H7 (cell line): ENCODE data around the gene RREB1. TPM values are rescaled to one million over a fixed set of nuclear protein-coding genes. Genes with fewer than 3 reads are reported as not detected.
"Not testable (repeated sequence)": the region's sequence is repeated elsewhere in the genome, so short reads cannot be mapped to it uniquely, and the experiment has no call there.

Source experiments
- DNase-seq: peaks from one replicate; pipeline ENCODE4 v3.0.0; 2012
- H3K27me3 ChIP-seq: 2 replicates; pipeline ENCODE4 v1.6.0; 2011; ENCODE audit warnings: mild to moderate bottlenecking, low read length; ENCODE audit not compliant: control insufficient read depth, insufficient read depth
- H3K36me3 ChIP-seq: replicated peaks from 2 replicates; pipeline ENCODE4 v1.5.1; 2011; ENCODE audit warnings: low read length; ENCODE audit not compliant: control insufficient read depth, insufficient read depth
- H3K4me3 ChIP-seq: 2 replicates; pipeline ENCODE4 v1.5.1; 2011; ENCODE audit warnings: low read depth, mild to moderate bottlenecking, control low read depth, low read length, moderate library complexity; ENCODE audit not compliant: insufficient read depth
- total RNA-seq: library from RNA; depleted of rRNA; stranded (reverse); fragments of >200 nt; shearing (Covaris generic); gene quantifications from 2 replicates; pipeline ENCODE4 v1.2.3, GENCODE V29; 2014

Gene RREB1
- total RNA-seq, 1 experiment from 2014 or later = 24.2 TPM

DNA sequence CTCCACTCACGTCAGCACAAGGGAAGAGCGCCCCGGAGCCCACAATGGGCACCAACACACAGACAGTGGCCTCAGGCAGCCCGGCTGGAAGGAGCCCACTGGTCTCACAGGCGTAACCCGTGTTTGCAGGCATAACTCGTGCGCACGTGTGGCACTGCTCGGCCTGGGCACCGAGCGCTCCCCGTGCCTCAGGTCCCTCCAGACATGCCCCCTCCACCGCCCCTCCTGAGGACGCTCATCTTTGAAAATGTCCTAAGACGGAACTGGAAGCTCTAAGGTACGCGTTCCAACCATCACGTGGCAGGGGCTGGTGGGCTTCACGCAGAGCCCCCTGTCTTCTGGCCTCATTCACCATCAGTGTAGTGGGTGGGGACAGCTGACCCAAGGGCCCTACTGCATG is 160.6 kb downstream of the RREB1 start:
- DNase-seq = peak; percentile 22
- H3K27me3 ChIP-seq = no peaks in the 10 kb centered on the region
- H3K36me3 ChIP-seq = no peaks in the 10 kb centered on the region
- no peak overlapping the region for H3K4me3 ChIP-seq

DNA sequence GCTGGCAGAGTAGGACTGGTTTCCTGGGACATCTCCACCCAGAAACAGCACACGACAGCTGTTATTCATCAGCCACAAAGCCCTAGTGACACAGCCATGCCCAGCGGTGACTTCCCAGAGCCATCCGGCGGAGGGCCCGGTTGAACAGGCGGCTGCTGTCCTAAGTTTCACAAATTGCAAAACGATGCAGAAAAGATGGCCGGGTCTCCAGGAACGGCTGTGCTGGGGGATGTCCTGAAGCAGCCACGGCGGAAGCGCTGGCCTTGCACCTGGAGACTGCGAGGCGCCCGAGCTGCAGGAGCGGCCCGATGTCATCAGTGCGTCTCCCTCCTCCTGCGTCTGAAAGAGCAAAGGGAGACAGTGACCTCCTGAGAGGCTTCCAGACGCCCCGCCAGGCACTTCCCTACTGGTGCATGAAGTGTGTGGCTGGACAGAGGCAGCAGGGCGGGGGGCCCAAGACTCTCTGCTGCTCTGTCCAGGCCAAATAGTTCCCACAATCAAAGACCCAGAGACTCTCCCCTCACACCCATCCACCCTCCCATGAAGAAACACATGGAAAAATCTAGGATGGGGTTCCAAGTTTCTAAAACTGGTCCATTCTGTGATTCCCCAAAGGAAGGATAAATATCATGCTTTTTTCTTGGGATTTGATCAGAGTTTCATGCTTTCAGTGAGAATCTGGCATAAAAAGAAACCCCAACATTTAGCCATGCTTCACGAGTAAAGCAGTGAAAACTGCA is 161.2 kb downstream of the RREB1 start:
- H3K4me3 ChIP-seq = no peak overlapping the region
- DNase-seq = peak; percentile 40
- H3K27me3 ChIP-seq = no peaks in the 10 kb centered on the region
- H3K36me3 ChIP-seq = no peaks in the 10 kb centered on the region

DNA sequence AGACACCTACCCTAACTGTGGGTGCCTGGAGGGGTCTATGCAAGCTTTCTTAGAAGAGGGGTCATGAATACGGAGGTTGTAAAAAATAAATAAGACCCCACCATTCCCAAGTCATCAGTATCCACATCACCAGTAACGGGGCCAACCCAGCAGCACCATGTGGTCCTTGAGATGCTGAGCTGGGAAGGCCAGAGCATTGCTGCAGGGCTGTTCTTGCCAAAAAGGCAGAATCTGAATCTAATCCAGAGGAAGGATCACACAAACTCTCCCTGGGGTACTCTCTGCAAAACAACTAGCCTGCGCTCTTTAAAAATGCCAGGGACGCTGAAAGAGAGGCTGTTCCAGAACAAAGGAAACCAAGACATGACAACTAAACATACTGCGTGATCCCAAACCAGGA is 162.1 kb downstream of the RREB1 start:
- Histone ChIP-seq H3K4me3 (no peak overlapping the region), H3K36me3 (no peaks in the 10 kb centered on the region), H3K27me3 (no peaks in the 10 kb centered on the region)
- DNase-seq = peak; percentile 10

DNA sequence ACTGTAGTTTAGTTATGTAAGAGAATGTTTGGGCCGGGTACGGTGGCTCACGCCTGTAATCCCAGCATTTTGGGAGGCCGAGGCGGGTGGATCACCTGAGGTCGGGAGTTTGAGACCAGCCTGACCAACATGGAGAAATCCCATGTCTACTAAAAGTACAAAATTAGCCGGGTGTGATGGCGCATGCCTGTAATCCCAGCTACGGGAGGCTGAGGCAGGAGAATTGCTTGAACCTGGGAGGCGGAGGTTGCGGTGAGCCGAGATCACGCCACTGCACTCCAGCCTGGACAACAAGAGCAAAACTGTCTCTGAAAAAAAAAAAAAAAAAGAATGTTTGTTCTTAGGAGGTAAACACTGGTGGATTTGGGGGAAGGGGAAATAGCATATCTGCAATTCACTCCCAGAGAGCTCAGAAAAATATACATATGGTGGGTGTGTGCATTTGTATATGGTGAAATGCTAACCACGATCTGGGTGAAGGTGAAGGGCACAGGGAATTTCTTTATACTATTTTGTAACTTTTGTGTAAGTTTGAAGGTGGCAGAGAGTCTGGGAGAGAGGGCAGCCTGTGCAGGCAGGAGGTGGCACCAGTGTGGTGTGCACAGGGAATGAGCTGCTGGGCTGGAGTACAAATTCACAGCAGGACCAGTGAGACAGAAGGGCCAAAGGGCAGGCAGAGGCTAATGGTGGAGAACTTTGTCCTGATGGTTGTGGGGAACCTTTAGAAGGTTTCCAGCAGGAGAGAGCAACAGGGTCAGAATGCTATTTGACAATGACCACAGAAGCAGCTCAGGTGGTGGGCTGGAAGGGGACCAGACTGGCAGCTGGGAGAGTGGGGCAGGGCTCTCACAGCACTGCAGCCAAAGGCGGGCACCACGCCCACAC is 162.8 kb downstream of the RREB1 start:
- Histone ChIP-seq H3K36me3 (no peaks in the 10 kb centered on the region), H3K4me3 (no peak overlapping the region), H3K27me3 (no peaks in the 10 kb centered on the region)
- DNase-seq = peak; percentile 10

DNA sequence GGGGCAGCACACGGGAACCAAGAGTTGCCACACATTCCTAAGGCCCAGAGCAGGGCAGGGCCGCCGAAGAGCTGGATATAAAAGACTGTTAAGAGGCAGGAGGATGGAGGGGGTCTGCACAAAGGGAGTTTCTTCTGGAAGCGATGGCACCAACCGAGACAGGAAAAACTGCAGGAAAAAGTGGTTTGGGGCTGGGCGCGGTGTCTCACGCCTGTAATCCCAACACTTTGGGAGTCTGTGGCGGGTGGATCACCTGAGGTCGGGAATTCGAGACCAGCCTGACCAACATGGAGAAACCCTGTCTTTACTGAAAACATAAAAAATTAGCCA is 163.4 kb downstream of the RREB1 start:
- H3K27me3 ChIP-seq = no peaks in the 10 kb centered on the region
- H3K36me3 ChIP-seq = no peaks in the 10 kb centered on the region
- DNase-seq = no peak
- H3K4me3 ChIP-seq = no peak overlapping the region

DNA sequence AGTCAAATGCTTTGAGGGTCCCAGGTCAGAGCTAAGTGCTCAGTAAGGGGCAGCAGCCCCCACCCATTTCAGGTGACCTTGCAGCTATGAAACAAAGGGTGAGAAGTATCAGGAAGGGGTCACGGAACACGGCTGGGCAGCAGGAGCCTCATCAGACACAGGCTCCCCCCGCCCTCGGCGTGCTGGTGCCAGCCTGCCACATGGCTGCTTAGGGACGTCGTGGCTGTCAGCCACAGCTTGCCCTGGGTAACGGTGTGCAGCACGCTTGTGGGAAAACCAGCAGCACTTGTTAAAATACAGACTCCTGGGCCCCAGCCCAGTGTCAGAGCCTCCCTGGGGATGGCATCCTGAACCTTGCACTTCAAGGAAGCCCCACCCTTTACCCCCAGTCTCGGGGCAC is 165.9 kb downstream of the RREB1 start:
- DNase-seq = peak; percentile 10
- no peaks in the 10 kb centered on the region for H3K27me3 ChIP-seq
- H3K36me3 ChIP-seq = no peaks in the 10 kb centered on the region
- H3K4me3 ChIP-seq = no peak overlapping the region

DNA sequence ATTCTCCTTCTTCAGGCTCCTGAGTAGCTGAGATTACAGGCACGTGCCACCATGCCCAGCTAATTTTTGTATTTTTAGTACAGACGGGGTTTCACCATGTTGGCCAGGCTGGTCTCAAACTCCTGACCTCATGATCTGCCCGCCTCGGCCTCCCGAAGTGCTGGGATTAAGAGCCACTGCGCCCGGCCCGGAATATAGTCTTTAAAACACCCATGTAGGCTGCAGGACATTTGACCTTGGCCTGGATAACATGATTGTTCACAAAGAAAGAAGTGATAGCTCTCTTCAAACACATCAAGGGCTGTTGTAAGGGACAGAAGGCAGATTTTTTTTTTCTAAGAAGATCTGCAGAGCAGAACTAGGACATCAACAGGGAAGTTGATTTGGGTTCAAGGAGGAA is 166.8 kb downstream of the RREB1 start:
- not testable (repeated sequence) for H3K36me3 ChIP-seq, DNase-seq, H3K27me3 ChIP-seq, H3K4me3 ChIP-seq

DNA sequence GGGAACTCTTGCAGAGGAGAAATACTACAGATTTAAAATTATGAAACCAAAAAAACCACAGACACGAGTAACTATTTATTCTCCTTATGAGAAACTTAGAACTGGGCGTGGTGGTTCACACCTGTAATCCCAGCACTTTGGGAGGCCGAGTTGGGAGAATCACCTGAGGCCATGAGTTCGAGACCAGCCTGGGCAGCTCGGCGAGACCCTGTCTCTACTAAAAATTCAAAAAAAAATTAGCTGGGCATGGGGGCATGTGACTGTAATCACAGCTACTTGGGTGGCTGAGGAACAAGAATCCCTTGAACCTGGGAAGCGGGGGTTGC is 168.4 kb downstream of the RREB1 start:
- Histone ChIP-seq H3K4me3 (no peak overlapping the region), H3K27me3 (no peaks in the 10 kb centered on the region), H3K36me3 (no peaks in the 10 kb centered on the region)
- no peak for DNase-seq

DNA sequence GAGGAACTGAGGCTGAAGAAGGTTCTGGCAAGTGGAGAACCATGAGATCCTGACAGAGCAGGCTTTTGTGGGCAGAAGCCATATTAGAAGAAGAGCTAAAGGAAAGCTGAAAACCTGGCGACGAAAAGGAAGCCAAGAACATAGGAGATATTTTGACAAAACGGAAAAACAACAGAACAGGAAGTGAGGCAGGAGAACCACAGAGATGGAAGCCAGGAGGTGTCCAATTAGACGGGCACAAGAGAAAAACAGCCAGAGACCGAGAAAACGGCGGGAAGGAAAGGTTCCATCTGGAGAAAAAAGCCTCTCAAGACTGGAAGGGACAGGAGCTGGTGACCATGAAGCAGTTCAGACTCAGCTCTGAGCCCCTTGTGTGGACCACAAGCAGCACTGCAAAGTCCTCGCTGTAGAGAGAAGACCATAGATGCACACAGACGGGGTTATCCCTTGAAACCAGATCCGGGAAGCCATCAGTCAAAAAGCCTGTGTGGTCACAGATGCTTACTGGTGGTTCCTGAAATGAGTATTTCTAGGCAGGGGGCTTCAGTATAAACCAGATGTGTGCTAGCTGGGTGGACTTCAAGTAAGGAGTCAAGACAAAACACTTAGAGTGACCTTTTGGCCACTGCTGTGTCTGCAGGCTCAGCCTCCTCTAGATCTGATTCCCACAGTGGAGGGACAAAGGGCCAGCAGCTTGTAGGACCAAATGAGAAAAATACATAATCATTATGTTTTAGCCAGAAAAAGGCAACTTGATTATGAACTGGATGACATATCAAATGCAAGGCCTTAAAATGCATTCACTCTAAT is 174.5 kb downstream of the RREB1 start:
- no peak for DNase-seq
- no peak overlapping the region for H3K4me3 ChIP-seq
- no peaks in the 10 kb centered on the region for H3K27me3 ChIP-seq
- H3K36me3 ChIP-seq = no peaks in the 10 kb centered on the region; the same call in 1 of the 2 replicates

DNA sequence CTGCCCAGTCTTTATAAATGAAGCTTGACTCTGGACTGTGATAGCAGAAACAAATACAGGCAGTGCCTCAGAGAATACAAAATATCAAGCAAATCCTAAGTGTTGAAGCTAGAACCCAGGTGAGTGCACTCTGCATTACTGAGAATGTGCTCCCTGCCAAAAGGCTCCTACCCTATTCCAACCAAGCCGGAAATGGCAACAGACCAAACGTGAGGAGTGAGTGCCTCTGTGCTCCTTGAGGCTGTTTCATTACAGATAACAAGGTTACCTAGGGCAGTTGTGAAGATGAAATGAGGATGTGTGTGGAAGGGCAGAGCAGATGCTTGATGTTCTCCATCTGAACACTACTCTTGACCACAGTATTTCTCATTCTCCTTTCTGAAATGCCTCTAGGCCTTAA is 175.9 kb downstream of the RREB1 start:
- H3K36me3 ChIP-seq = no peaks in the 10 kb centered on the region; the same call in 1 of the 2 replicates
- no peak overlapping the region for H3K4me3 ChIP-seq
- no peaks in the 10 kb centered on the region for H3K27me3 ChIP-seq
- no peak for DNase-seq

DNA sequence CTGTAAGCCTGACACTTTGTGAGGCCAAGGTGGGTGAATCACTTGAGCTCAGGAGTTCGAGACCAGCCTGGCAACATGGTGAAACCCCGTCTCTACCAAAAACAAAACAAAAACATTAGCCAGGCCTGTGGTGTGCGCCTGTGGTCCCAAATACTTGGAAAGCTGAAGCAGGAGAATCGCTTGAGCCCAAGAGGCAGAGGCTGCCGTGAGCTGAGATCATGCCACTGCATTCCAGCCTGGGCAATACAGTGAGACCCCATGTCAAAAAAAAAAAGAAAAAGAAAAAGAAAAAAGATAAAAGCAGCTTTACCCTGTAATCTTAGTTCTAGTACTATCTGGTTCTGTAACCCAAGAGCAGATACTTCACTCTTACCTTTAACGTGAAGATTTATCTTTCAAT is 177.7 kb downstream of the RREB1 start:
- peaks cover 6% of the 10 kb centered on the region; the same call in 1 of the 2 replicates for H3K36me3 ChIP-seq
- no peak for DNase-seq

DNA sequence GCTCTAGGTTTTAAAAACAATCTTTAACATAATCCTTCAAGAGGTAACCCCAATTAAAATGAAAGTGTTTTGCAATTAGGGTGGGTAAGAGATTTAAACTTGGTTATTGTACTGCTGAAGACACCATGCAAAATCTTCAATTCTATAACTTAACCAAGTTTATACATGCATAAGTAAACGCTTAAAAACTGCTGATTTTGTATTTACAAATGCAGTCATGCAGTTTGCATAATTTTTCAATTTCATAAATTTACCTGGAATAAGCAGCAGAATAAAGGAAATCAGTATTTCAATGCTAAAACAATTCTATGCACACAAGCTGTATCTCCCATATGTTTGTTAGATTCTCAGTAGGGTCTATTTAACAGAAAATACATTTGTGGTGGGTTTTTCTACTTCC is 182.3 kb downstream of the RREB1 start:
- H3K27me3 ChIP-seq = no peaks in the 10 kb centered on the region
- H3K4me3 ChIP-seq = no peak overlapping the region
- H3K36me3 ChIP-seq = peaks cover 11% of the 10 kb centered on the region
- DNase-seq = no peak

More for the DNA sequence above, 177.7 kb downstream of the RREB1 start:
- Histone ChIP-seq H3K27me3 (no peaks in the 10 kb centered on the region), H3K4me3 (no peak overlapping the region)

DNA sequence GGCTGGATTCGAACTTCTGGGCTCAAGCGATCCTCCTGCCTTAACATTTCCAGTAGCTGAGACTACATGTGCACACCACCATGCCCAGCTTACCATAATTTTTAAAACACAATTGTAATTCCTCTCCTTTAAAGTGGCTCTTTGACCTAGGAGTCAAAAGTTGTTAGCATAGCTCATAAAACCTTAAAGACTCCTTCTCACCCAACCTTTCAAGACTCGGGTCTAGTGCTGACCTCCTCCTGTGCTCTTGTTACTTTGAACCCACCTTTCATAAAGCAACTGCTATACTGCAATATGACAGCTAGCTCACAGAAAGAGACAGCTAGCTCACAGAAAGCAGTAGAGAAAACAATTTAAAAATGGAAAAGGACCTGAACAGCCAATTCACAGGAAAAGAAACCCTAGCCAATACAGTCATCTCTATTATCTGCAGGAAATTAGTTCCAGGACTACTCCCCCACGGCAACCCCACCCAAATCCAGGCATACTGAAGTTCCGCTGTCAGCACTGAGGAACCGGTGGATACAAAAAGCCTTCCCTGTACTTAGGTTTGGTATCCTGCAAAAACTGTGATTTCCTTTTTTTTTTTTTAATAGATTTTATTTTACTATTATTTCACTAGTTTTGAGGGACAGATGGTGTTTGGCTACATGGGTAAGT is 185.0 kb downstream of the RREB1 start:
- Histone ChIP-seq H3K4me3 (no peak overlapping the region), H3K36me3 (peaks cover 15% of the 10 kb centered on the region), H3K27me3 (no peaks in the 10 kb centered on the region)
- DNase-seq = no peak

DNA sequence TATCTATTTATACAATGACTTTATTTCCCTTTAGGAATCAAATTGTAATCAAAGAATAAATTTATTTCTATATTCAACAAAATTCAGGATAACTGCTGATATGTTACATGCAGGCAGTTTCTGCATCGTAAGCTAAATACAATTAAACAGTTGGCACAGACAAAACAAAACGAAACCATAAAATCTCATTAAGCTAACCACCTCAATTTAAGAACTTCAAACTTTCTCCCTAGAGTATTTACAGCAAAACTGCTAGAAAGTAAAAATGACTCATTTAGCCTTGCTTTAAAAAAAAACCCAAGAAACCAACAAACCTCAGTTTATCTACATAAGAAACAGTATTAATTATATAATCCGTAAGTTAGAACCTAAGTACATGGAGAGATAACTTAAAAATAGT is 188.2 kb downstream of the RREB1 start:
- Histone ChIP-seq H3K27me3 (no peaks in the 10 kb centered on the region), H3K36me3 (peaks cover 15% of the 10 kb centered on the region), H3K4me3 (no peak overlapping the region)
- no peak for DNase-seq
